ENCODE measurements around the gene ZBED5. TPM values are rescaled to one million over a fixed set of nuclear protein-coding genes. Genes with fewer than 3 reads are reported as not detected.

ZBED5 gene
- 10 to 100 TPM; 29.0 to 55.9 (median 33.8) TPM for total RNA-seq

DNA sequence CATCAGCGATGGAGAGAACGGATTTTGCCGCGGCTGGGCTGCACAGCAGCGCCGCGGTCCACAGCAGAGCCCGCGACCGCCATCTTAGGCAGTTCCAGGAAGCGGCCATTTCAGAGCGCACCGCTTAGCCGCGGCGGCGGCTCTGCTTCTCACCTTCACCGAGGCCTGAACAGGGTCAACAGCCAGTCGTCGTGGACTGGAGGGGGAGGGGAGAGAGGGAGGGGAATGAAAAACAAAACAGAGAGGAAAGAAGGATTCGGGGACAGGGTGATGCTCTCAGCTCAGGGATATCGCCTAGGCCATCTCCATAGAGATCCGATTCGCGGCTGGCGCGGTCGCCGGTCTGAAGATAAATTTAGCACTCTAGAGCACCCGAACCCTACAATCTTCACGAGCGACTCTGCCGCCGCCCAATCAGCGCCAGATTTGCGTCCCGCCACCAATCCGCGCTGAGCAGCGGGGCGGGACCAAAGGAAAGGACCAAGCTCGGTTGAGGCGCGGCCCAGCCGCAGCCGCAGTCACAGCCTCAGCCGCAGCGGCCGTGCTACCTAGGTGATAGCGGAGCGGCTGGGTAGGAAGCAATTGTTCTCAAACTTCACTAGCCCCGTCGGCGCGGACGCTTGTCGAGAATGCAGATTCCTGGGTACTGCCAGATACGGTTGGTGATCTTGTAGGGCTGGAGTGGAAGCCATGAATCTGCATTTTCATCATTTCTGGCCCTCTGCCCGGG, at the start of gene ZBED5:
Gene ZBED5, minus strand, starts transcription at position 345 of the 730 bp plus-strand sequence. CDS start 3,108 bp downstream, outside the sequence.
- intact Hi-C loops (cut with DNase I; ENCODE audit: low total_unique reads), result no loop called here
- H3K27ac ChIP-seq, result peak within 1 kb of the TSS; percentile 95 to 99
- H3K4me3 ChIP-seq, result peak within 1 kb of the TSS; percentile 79 to 93 (median 83)
- peaks cover 0 to 11% of the 10 kb centered on the region in 2 donors for H3K4me1 ChIP-seq
- no peaks in the 10 kb centered on the region for H3K27me3 ChIP-seq
- H3K36me3 ChIP-seq, result peaks cover 9% of the 10 kb centered on the region
- DNase-seq (ENCODE audit: low spot score in 2 of 2), result peak; percentile 96 to 97
- no peaks in the 10 kb centered on the region for H3K9me3 ChIP-seq
- TF ChIP-seq, protein P1, sequence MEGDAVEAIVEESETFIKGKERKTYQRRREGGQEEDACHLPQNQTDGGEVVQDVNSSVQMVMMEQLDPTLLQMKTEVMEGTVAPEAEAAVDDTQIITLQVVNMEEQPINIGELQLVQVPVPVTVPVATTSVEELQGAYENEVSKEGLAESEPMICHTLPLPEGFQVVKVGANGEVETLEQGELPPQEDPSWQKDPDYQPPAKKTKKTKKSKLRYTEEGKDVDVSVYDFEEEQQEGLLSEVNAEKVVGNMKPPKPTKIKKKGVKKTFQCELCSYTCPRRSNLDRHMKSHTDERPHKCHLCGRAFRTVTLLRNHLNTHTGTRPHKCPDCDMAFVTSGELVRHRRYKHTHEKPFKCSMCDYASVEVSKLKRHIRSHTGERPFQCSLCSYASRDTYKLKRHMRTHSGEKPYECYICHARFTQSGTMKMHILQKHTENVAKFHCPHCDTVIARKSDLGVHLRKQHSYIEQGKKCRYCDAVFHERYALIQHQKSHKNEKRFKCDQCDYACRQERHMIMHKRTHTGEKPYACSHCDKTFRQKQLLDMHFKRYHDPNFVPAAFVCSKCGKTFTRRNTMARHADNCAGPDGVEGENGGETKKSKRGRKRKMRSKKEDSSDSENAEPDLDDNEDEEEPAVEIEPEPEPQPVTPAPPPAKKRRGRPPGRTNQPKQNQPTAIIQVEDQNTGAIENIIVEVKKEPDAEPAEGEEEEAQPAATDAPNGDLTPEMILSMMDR (IDR thresholded peaks at IDR 0.05), result peak; percentile 16 to 36 (median 20)
- TF ChIP-seq POLR2AphosphoS5 (IDR thresholded peaks at IDR 0.05), result peak; percentile 91 to 97 (median 97)
- TF ChIP-seq POLR2A (IDR thresholded peaks at IDR 0.05), result peak; percentile 89

DNA sequence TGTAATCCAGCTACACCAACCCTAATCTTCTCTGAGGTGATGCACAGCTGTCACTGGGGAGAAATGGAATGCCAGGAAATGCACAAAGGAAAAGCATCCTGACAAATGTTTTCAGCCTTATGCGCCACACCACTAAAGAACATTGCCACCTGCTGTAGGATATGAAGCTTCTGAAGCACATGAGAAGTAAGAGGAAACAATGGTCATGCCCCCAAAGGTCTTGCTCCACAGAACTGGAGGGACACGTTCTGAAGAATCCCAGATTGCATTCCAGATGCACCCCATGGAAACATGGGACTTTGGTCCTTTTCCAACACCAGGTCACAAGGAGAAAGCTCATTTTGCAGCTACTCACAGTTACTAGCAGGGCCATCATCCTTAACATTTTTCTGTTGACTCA, 48.7 kb upstream of the ZBED5 start:
- TF ChIP-seq POLR2AphosphoS5 (IDR thresholded peaks at IDR 0.05), result no peak
- TF ChIP-seq, protein P1 (IDR thresholded peaks at IDR 0.05), result no peak
- TF ChIP-seq POLR2A (IDR thresholded peaks at IDR 0.05), result no peak
- H3K27me3 ChIP-seq, result no peaks in the 10 kb centered on the region
- H3K27ac ChIP-seq, result no peak overlapping the region
- H3K4me3 ChIP-seq, result no peak overlapping the region
- no peaks in the 10 kb centered on the region for H3K4me1 ChIP-seq
- intact Hi-C loops (cut with DNase I; ENCODE audit: low total_unique reads), result no loop called here
- H3K36me3 ChIP-seq, result no peaks in the 10 kb centered on the region
- DNase-seq (ENCODE audit: low spot score in 2 of 2), result no peak
- H3K9me3 ChIP-seq, result no peaks in the 10 kb centered on the region

DNA sequence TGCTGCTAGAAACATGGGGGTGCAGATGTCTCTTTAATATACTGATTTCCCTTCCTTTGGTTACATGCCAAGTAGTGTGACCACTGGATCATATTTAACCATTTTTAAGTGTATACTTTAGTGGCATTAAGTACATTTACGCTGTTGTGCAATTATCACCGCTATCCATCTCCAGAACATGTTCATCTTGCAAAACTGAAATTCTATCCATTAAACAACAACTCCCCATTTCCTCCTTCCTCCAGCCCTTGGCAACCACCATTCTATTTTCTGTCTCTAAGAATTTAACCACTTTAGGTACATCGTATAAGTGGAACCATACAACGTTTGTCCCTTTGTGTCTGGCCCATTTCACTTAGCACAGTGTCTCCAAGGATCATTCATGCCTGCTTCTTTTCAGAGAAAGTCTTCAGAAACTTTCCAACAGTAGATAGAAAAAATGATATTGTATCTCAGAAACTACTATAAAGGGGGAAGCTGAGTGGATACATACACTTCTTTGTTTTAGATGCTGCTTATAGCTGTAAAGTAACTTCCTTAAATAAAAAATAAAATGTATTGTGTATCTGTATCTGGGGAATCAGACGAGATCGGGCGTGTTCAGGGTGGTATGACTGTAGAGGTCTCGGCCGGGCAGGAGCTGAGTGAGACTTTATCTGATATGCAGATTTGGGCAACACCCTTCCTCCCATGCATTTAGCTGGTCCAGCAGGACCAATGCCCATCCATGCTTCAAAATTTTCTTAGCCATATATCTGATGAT, 44.6 kb upstream of the ZBED5 start:
- no peaks in the 10 kb centered on the region for H3K9me3 ChIP-seq
- TF ChIP-seq, protein P1 (IDR thresholded peaks at IDR 0.05), result no peak
- no peak for TF ChIP-seq POLR2AphosphoS5 (IDR thresholded peaks at IDR 0.05)
- no peak for TF ChIP-seq POLR2A (IDR thresholded peaks at IDR 0.05)
- peak overlapping the region; percentile 20 to 97 for H3K27ac ChIP-seq
- intact Hi-C loops (cut with DNase I; ENCODE audit: low total_unique reads), result no loop called here
- H3K4me1 ChIP-seq, result peaks cover 8 to 14% of the 10 kb centered on the region in 2 donors
- H3K36me3 ChIP-seq, result no peaks in the 10 kb centered on the region
- H3K27me3 ChIP-seq, result no peaks in the 10 kb centered on the region
- no peak overlapping the region for H3K4me3 ChIP-seq
- DNase-seq (ENCODE audit: low spot score in 2 of 2), result no peak

DNA sequence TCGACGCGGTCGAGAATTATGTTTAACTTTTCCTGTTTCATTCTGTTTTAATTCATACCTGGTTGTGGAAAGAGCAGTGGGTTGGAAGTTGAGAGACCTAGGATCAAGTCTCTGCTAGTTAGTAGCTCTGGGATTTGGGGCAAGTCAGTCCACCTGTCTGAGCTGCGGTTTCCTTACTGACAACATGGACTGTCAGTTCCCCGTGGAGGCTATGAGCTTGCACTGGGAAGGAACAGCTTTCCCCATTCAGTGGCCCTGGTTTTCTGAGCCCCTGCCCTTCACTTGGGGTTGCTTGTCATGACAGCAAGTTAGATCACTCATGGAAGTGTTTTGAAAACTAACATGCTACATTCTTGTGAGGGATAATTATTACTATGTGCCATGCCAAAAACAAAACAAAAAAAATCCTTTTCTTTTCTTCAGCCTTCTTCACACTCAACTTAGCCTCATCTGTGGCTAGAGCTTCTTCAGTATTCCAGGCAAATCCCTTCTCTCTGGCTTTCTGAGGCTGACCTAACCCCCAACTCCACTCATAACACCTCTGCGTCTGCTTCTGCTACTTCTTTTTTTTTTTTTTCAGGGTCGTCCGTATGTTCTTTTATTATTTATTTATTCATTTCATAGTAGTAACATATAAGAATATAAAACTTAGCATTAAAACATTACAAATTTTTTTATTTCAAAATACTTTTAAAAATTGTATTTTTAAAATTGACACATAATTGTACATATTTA, 43.0 kb upstream of the ZBED5 start:
- H3K36me3 ChIP-seq, result no peaks in the 10 kb centered on the region
- H3K27me3 ChIP-seq, result no peaks in the 10 kb centered on the region
- no peaks in the 10 kb centered on the region for H3K9me3 ChIP-seq
- intact Hi-C loops (cut with DNase I; ENCODE audit: low total_unique reads), result no loop called here
- H3K27ac ChIP-seq, result peak overlapping the region; percentile 97 to 98
- no peak for DNase-seq (ENCODE audit: low spot score in 2 of 2)
- peaks cover 8 to 14% of the 10 kb centered on the region in 2 donors for H3K4me1 ChIP-seq
- no peak for TF ChIP-seq POLR2A (IDR thresholded peaks at IDR 0.05)
- TF ChIP-seq, protein P1 (IDR thresholded peaks at IDR 0.05), result no peak
- no peak for TF ChIP-seq POLR2AphosphoS5 (IDR thresholded peaks at IDR 0.05)
- H3K4me3 ChIP-seq, result no peak overlapping the region

Measured in breast epithelium (tissue), 4 donors.